HepG2 (cell line): ENCODE data around the gene PAPPA. TPM values are rescaled to one million over a fixed set of nuclear protein-coding genes. Genes with fewer than 3 reads are reported as not detected.

Experiments used
- ATAC-seq: fragments of 200-7000 bp; cut with Tn5 transposase; 3 replicates; pipeline ENCODE4 v1.9.1; 2020; ENCODE audit warnings: mild to moderate bottlenecking, moderate library complexity
- BruUV-seq: library from RNA; stranded (reverse); fragments of 400-500 nt; replicated peaks from 2 replicates; lab custom pipeline; 2021; lab: Mats Ljungman, UMichigan
- CTCF ChIA-PET: fragments of 300-600 bp; formaldehyde crosslinking; extraction: SDS; loops from one replicate; lab custom pipeline; 2021; ENCODE audit warnings: low total read pairs, inconsistent platforms, low intra/inter-chr PET ratio; lab: Yijun Ruan, JAX
- POLR2A ChIA-PET: fragments of 350-600 bp; sonication (Branson Sonifier 250); formaldehyde crosslinking; loops from one replicate; lab custom pipeline; 2020; ENCODE audit warnings: antibody characterized with exemption, inconsistent platforms; lab: Yijun Ruan, JAX
- DNase-seq: peaks from one replicate; pipeline ENCODE4 v3.0.0-alpha.2; 2015; ENCODE audit warnings: low spot score
- FAIRE-seq: peaks from 3 replicates; lab custom pipeline; 2011; peaks lifted over from hg19 to GRCh38; lab: Jason Lieb, UNC
- H2AFZ ChIP-seq: one replicate; pipeline ENCODE4 v1.6.1; 2011; ENCODE audit warnings: low read length, inconsistent platforms
- H3K27ac ChIP-seq: fragments of 300-600 bp; 3 replicates; pipeline ENCODE4 v1.8.0; 2011; ENCODE audit warnings: mixed run types, mild to moderate bottlenecking, mixed read lengths, low read length, inconsistent platforms; ENCODE audit not compliant: insufficient read depth; ENCODE audit errors: extremely low read length
- H3K27me3 ChIP-seq, 2 experiments: fragments of 200-600 bp in 1 of 2; 2 replicates in 1 of 2; 3 replicates in 1 of 2; pipeline versions ENCODE4 v1.6.0 to v1.8.0; 2011; ENCODE audit warnings: low read length in 2 of 2, mild to moderate bottlenecking in 2 of 2, moderate library complexity in 2 of 2, inconsistent platforms in 1 of 2; ENCODE audit not compliant: insufficient read depth in 2 of 2, control insufficient read depth in 1 of 2
- H3K36me3 ChIP-seq, 2 experiments: fragments of 200-600 bp in 1 of 2; replicated peaks in 1 of 2; 2 replicates in 1 of 2; 3 replicates in 1 of 2; pipeline versions ENCODE4 v1.5.1 to v1.8.0; 2011; ENCODE audit warnings: low read length in 2 of 2, inconsistent platforms in 1 of 2; ENCODE audit not compliant: insufficient read depth in 2 of 2, control insufficient read depth in 1 of 2
- H3K4me1 ChIP-seq: 2 replicates; pipeline ENCODE4 v1.5.1; 2012; ENCODE audit warnings: low read length, inconsistent platforms; ENCODE audit not compliant: insufficient read depth
- H3K4me2 ChIP-seq: 2 replicates; pipeline ENCODE4 v1.6.0; 2011; ENCODE audit warnings: low read depth, low read length, inconsistent platforms
- H3K4me3 ChIP-seq, 3 experiments: fragments of 200-600 bp in 1 of 3; sonication (generic), shearing (Covaris generic) in 1 of 3; replicated peaks in 1 of 3; 2 replicates each; pipeline ENCODE4 v1.5.1; 2011 to 2016; ENCODE audit warnings: low read length in 3 of 3, inconsistent platforms in 2 of 3, low read depth in 2 of 3, mild to moderate bottlenecking in 2 of 3, control low read depth in 1 of 3, mixed read lengths in 1 of 3; ENCODE audit not compliant: insufficient read depth in 1 of 3
- H3K79me2 ChIP-seq: one replicate; pipeline ENCODE4 v1.6.1; 2011; ENCODE audit warnings: low read length, inconsistent platforms; ENCODE audit not compliant: insufficient read depth
- H3K9ac ChIP-seq: 2 replicates; pipeline ENCODE4 v1.6.0; 2011; ENCODE audit warnings: mild to moderate bottlenecking, low read depth, low read length, inconsistent platforms; ENCODE audit not compliant: insufficient read depth
- H3K9me3 ChIP-seq: 2 replicates; pipeline ENCODE4 v1.5.1; 2012; ENCODE audit warnings: mild to moderate bottlenecking, low read length
- H4K20me1 ChIP-seq: 2 replicates; pipeline ENCODE4 v1.6.0; 2011; ENCODE audit warnings: inconsistent platforms, mild to moderate bottlenecking, low read length, moderate library complexity; ENCODE audit not compliant: insufficient read depth
- CHD2 ChIP-seq: IDR thresholded peaks from 2 replicates; pipeline ENCODE4 v1.6.1; 2011; ENCODE audit warnings: low read depth, low read length, improper control_type of control experiment
- CHD4 ChIP-seq: fragments of 200-600 bp; sonication (generic); IDR thresholded peaks from 2 replicates; pipeline ENCODE4 v1.7.0; 2017; ENCODE audit warnings: mild to moderate bottlenecking, low read length, borderline replicate concordance
- GRHL1 ChIP-seq: sonication (generic); formaldehyde crosslinking; conservative IDR thresholded peaks from 2 replicates; pipeline ENCODE4 v1.8.0; 2022; ENCODE audit warnings: missing genetic modification reagents
- MAF1 ChIP-seq: sonication (generic); formaldehyde crosslinking; IDR thresholded peaks from 2 replicates; pipeline ENCODE4 v1.5.0; 2020; ENCODE audit warnings: missing genetic modification reagents, borderline replicate concordance
- MEF2D ChIP-seq: sonication (generic); formaldehyde crosslinking; IDR thresholded peaks from 2 replicates; pipeline ENCODE4 v1.5.1; 2020; ENCODE audit warnings: mild to moderate bottlenecking, missing genetic modification reagents
- MYNN ChIP-seq: sonication (generic); formaldehyde crosslinking; IDR thresholded peaks from 2 replicates; pipeline ENCODE4 v1.4.0; 2020; ENCODE audit warnings: mild to moderate bottlenecking, low read depth, missing genetic modification reagents
- ZIK1 ChIP-seq: sonication (generic); formaldehyde crosslinking; IDR thresholded peaks from 2 replicates; pipeline ENCODE4 v1.5.0; 2020; ENCODE audit warnings: mild to moderate bottlenecking, low read depth, missing genetic modification reagents, borderline replicate concordance
- ZNF17 ChIP-seq: sonication (generic); formaldehyde crosslinking; IDR thresholded peaks from 2 replicates; pipeline ENCODE4 v1.5.0; 2020; ENCODE audit warnings: mild to moderate bottlenecking, missing genetic modification reagents
- ZNF263 ChIP-seq: sonication (generic); formaldehyde crosslinking; IDR thresholded peaks from 2 replicates; pipeline ENCODE4 v1.4.0; 2020; ENCODE audit warnings: missing genetic modification reagents
- ZNF431 ChIP-seq: sonication (generic); formaldehyde crosslinking; IDR thresholded peaks from 2 replicates; pipeline ENCODE4 v1.9.0; 2022; ENCODE audit warnings: missing genetic modification reagents, low read depth, mild to moderate bottlenecking, borderline replicate concordance
- ZNF441 ChIP-seq: sonication (generic); formaldehyde crosslinking; IDR thresholded peaks from 2 replicates; pipeline ENCODE4 v1.7.0; 2021; ENCODE audit warnings: missing genetic modification reagents, borderline replicate concordance
- ZNF703 ChIP-seq: sonication (generic); formaldehyde crosslinking; IDR thresholded peaks from 2 replicates; pipeline ENCODE4 v1.5.1; 2020; ENCODE audit warnings: missing genetic modification reagents, mild to moderate bottlenecking, moderate library complexity, borderline replicate concordance
- ZNF709 ChIP-seq: sonication (generic); formaldehyde crosslinking; IDR thresholded peaks from 2 replicates; pipeline ENCODE4 v1.5.0; 2020; ENCODE audit warnings: mild to moderate bottlenecking, missing genetic modification reagents
- WGBS: methylation state at CpG from one replicate; pipeline ENCODE4 v1.1.6; 2017; ENCODE audit warnings: low lambda C conversion rate; 5-methylcytosine and 5-hydroxymethylcytosine counted together
- in situ Hi-C: cut with HindIII; loops from 2 replicates; pipeline ENCODE4 v1.10.0; 2017; ENCODE audit warnings: low pct_unique_long_range_greater_than_20kb; ENCODE audit not compliant: extremely low pct_ligation_motif_present
- intact Hi-C: fragments of 100-400 bp; cut with micrococcal nuclease; formaldehyde crosslinking; loops from one replicate; pipeline ENCODE4 v1.10.0; 2022; ENCODE audit not compliant: unreplicated experiment
- polyA plus RNA-seq, 8 experiments: library from polyadenylated mRNA; depleted of rRNA in 3 of 8; stranded (reverse) in 7 of 8; unstranded in 1 of 8; fragments of >200 nt; fragmentation: Illumina TruSeq in 4 of 8; extraction: Trizol in 4 of 8; gene quantifications; 2 replicates each; pipeline versions ENCODE4 v1.2.1 to v1.2.3, GENCODE V29; 2011 to 2016; ENCODE audit warnings: low read depth in 4 of 8, missing spikeins in 1 of 8, mixed read lengths in 1 of 8; ENCODE audit not compliant: insufficient read depth in 1 of 8
- total RNA-seq, 5 experiments: library from RNA; depleted of rRNA; stranded (reverse); fragments of >200 nt; fragmentation: Illumina TruSeq; extraction: Trizol; gene quantifications; 2 replicates each; pipeline ENCODE4 v1.2.3, GENCODE V29; 2016; ENCODE audit warnings: low read depth in 1 of 5

Gene PAPPA
- total and polyA plus RNA-seq, 2 of the 13 experiments (the other 11 are each of a cell fraction or from before 2014, with no cell fraction given): 0.09 to 0.11 TPM

- TF ChIP-seq ZNF263 (CRISPR knock-in tag) (no peak), ZNF431 (no peak), ZNF703 (CRISPR knock-in tag) (no peak)
These were observed 29.0 kb upstream of the PAPPA start (continued) for GRCh38 chr9:116124472-116125040.

GRCh38 chr9:116133163-116133562 lies 20.4 kb upstream of the PAPPA start:
- CTCF ChIA-PET: no interaction called here
- FAIRE-seq: no peak

More at GRCh38 chr9:116133163-116133562, 20.4 kb upstream of the PAPPA start:
- Histone ChIP-seq H4K20me1 (no peaks in the 10 kb centered on the region), H3K4me2 (no peak overlapping the region)
- POLR2A ChIA-PET: no interaction called here
- DNase-seq: no peak
- no peak for TF ChIP-seq MEF2D (CRISPR knock-in tag)
- no peak for TF ChIP-seq CHD2
- TF ChIP-seq ZNF441: no peak
- TF ChIP-seq ZIK1 (CRISPR knock-in tag): no peak
- no peak for TF ChIP-seq GRHL1 (CRISPR knock-in tag)
- no peak for TF ChIP-seq CHD4
- TF ChIP-seq ZNF709 (CRISPR knock-in tag): no peak
- TF ChIP-seq MYNN (CRISPR knock-in tag): no peak
- no peak for TF ChIP-seq ZNF17 (CRISPR knock-in tag)
- TF ChIP-seq MAF1 (CRISPR knock-in tag): no peak
- TF ChIP-seq, all 625 proteins: peak for 0
- no peaks in the 10 kb centered on the region for H3K27me3 ChIP-seq
- H3K4me1 ChIP-seq: no peaks in the 10 kb centered on the region
- peaks cover 6% of the 10 kb centered on the region; the same call in 1 of the 2 replicates for H3K9me3 ChIP-seq
- H3K4me3 ChIP-seq: no peak overlapping the region
- no peaks in the 10 kb centered on the region for H3K79me2 ChIP-seq
- intact Hi-C loops (no loop called here), in situ Hi-C loops (loop anchor here (25.0 kb wide), 1 partner anchor 96 kb away; no protein-coding TSS in a partner anchor)
- H3K27ac ChIP-seq: no peak overlapping the region
- H3K36me3 ChIP-seq: no peaks in the 10 kb centered on the region
- no peak overlapping the region for H3K9ac ChIP-seq
- H2AFZ ChIP-seq: no peak overlapping the region
- BruUV-seq: no TSS peak
- 11% methylated on average over 2 of the region's 2 CpGs for WGBS
- ATAC-seq: no peak
